GM13977 (cell line): Measurements from ENCODE around the gene DLGAP4.

ENCODE experiments used
- DNase-seq: peaks from one replicate; pipeline ENCODE4 v3.0.0; 2012; ENCODE audit warnings: low spot score
- CTCF ChIP-seq: IDR thresholded peaks from 2 replicates; pipeline ENCODE4 v1.5.1; 2012; ENCODE audit warnings: mild to moderate bottlenecking, control low read depth; ENCODE audit not compliant: insufficient read depth; ENCODE audit errors: extremely low read depth, missing control alignments
- in situ Hi-C: fragments of 300-500 bp; cut with MboI; formaldehyde crosslinking; loops from one replicate; pipeline ENCODE4 v1.12.0; 2022; ENCODE audit warnings: low sequenced_read_pairs, low pct_unique_long_range_greater_than_20kb, mixed read lengths, inconsistent platforms; ENCODE audit not compliant: unreplicated experiment

DLGAP4 gene

GRCh38 chr20:36498386-36499179 lies 192.4 kb downstream of the DLGAP4 start:
- TF ChIP-seq CTCF = no peak
- no peak for DNase-seq
- in situ Hi-C loops = no loop called here

GRCh38 chr20:36499211-36499610 lies 193.1 kb downstream of the DLGAP4 start:
- in situ Hi-C loops = no loop called here
- no peak for TF ChIP-seq CTCF
- DNase-seq = no peak

- no peak for DNase-seq
- in situ Hi-C loops = no loop called here
- TF ChIP-seq CTCF = no peak
Observed at GRCh38 chr20:36499723-36500501, 193.8 kb downstream of the DLGAP4 start.

GRCh38 chr20:36501367-36502006 lies 195.3 kb downstream of the DLGAP4 start:
- in situ Hi-C loops = no loop called here
- DNase-seq = peak; percentile 82
- no peak for TF ChIP-seq CTCF

GRCh38 chr20:36504295-36504694 lies 198.2 kb downstream of the DLGAP4 start:
- TF ChIP-seq CTCF = no peak
- in situ Hi-C loops = no loop called here
- no peak for DNase-seq

- DNase-seq = no peak
- in situ Hi-C loops = no loop called here
- TF ChIP-seq CTCF = peak; percentile 49
Observed at GRCh38 chr20:36506253-36506652, 200.1 kb downstream of the DLGAP4 start.
